NCI-H345 treated with DMSO at 0.1 percent for 48 hours (cell line): Measurements from ENCODE around the gene C19orf44.
"Not testable (repeated sequence)": the region's sequence is repeated elsewhere in the genome, so short reads cannot be mapped to it uniquely, and the experiment has no call there.

Experiments used
- DNase-seq: peaks from one replicate; lab custom pipeline; 2025; ENCODE audit not compliant: unreplicated experiment; lab: John Stamatoyannopoulos, UW

The C19orf44 gene

GRCh38 chr19:16495982-16496612 lies at the start of gene C19orf44, which contains the start of gene CALR3:
TSS of gene C19orf44 (plus strand) at chr19:16496394. CDS start at chr19:16500793, 4,399 bp downstream.
TSS of gene CALR3 (minus strand) at chr19:16496167. CDS start at chr19:16496129, 38 bp downstream.
- peak; percentile 85 for DNase-seq

- no peak for DNase-seq
These were observed 49.3 kb upstream of the C19orf44 start for GRCh38 chr19:16446724-16447368.

GRCh38 chr19:16448872-16449271 lies 47.3 kb upstream of the C19orf44 start:
- DNase-seq: not testable (repeated sequence)

GRCh38 chr19:16449330-16449961 lies 46.7 kb upstream of the C19orf44 start:
- DNase-seq: no peak

GRCh38 chr19:16452325-16452724 lies 43.9 kb upstream of the C19orf44 start:
- DNase-seq: no peak

GRCh38 chr19:16454351-16454918 lies 41.8 kb upstream of the C19orf44 start:
- no peak for DNase-seq

GRCh38 chr19:16455489-16455888 lies 40.7 kb upstream of the C19orf44 start:
- no peak for DNase-seq

- DNase-seq: no peak
These were observed 39.5 kb upstream of the C19orf44 start for GRCh38 chr19:16456652-16457194.

GRCh38 chr19:16457195-16457953 lies 38.8 kb upstream of the C19orf44 start:
- no peak for DNase-seq

GRCh38 chr19:16457954-16458331 lies 38.3 kb upstream of the C19orf44 start:
- DNase-seq: no peak

GRCh38 chr19:16458391-16459341 lies 37.5 kb upstream of the C19orf44 start:
- DNase-seq: no peak

- no peak for DNase-seq
These were observed 36.5 kb upstream of the C19orf44 start for GRCh38 chr19:16459680-16460079.

GRCh38 chr19:16460454-16460853 lies 35.7 kb upstream of the C19orf44 start:
- DNase-seq: no peak

GRCh38 chr19:16461630-16462051 lies 34.6 kb upstream of the C19orf44 start:
- DNase-seq: no peak

- no peak for DNase-seq
These were observed 33.4 kb upstream of the C19orf44 start for GRCh38 chr19:16462757-16463250.

- no peak for DNase-seq
These were observed 32.7 kb upstream of the C19orf44 start for GRCh38 chr19:16463341-16463990.

- no peak for DNase-seq
These were observed 32.1 kb upstream of the C19orf44 start for GRCh38 chr19:16463991-16464575.

GRCh38 chr19:16465239-16465638 lies 31.0 kb upstream of the C19orf44 start:
- no peak for DNase-seq
